GM23248 (cell line): Measurements from ENCODE around the gene LNPK. TPM values are rescaled to one million over a fixed set of nuclear protein-coding genes. Genes with fewer than 3 reads are reported as not detected.
A peak's percentile ranks its signal among the peaks of the same experiment; 100 is the strongest.

ENCODE experiments used
- DNase-seq: peaks from one replicate; pipeline ENCODE4 v3.0.0-alpha.2; 2015
- H2AFZ ChIP-seq: fragments of 200-600 bp; sonication (generic); 2 replicates; pipeline ENCODE4 v1.6.1; 2016; ENCODE audit warnings: antibody characterized with exemption
- H3F3A ChIP-seq: fragments of 200-600 bp; sonication (generic); 2 replicates; pipeline ENCODE4 v1.6.1; 2016; ENCODE audit warnings: mild to moderate bottlenecking, antibody characterized with exemption, mixed run types; ENCODE audit not compliant: insufficient read depth
- H3K27ac ChIP-seq: fragments of 200-600 bp; sonication (generic); 2 replicates; pipeline ENCODE4 v1.5.1; 2016; ENCODE audit warnings: mild to moderate bottlenecking
- H3K27me3 ChIP-seq: fragments of 200-600 bp; sonication (generic); replicated peaks from 2 replicates; pipeline ENCODE4 v1.6.1; 2016; ENCODE audit warnings: mild to moderate bottlenecking; ENCODE audit not compliant: insufficient read depth
- H3K36me3 ChIP-seq: fragments of 200-600 bp; sonication (generic); 2 replicates; pipeline ENCODE4 v1.6.1; 2016; ENCODE audit warnings: low read depth, mild to moderate bottlenecking
- H3K4me1 ChIP-seq: fragments of 200-600 bp; sonication (generic); 2 replicates; pipeline ENCODE4 v1.6.1; 2016; ENCODE audit warnings: mild to moderate bottlenecking; ENCODE audit not compliant: insufficient read depth
- H3K4me2 ChIP-seq: fragments of 200-600 bp; sonication (generic); one replicate; pipeline ENCODE4 v1.6.1; 2016; ENCODE audit warnings: mild to moderate bottlenecking; ENCODE audit not compliant: unreplicated experiment
- H3K4me3 ChIP-seq: fragments of 200-600 bp; sonication (generic); 2 replicates; pipeline ENCODE4 v1.5.1; 2016; ENCODE audit warnings: mild to moderate bottlenecking
- H3K79me2 ChIP-seq: fragments of 200-600 bp; sonication (generic); 2 replicates; pipeline ENCODE4 v1.6.1; 2016; ENCODE audit warnings: mild to moderate bottlenecking; ENCODE audit not compliant: insufficient read depth
- H3K9ac ChIP-seq: fragments of 200-600 bp; sonication (generic); 2 replicates; pipeline ENCODE4 v1.6.1; 2016; ENCODE audit warnings: mild to moderate bottlenecking
- H3K9me2 ChIP-seq: fragments of 200-600 bp; sonication (generic); 2 replicates; pipeline ENCODE4 v1.6.1; 2016; ENCODE audit warnings: mixed run types, mild to moderate bottlenecking, moderate library complexity; ENCODE audit not compliant: insufficient read depth
- H3K9me3 ChIP-seq: fragments of 200-600 bp; sonication (generic); one replicate; pipeline ENCODE4 v1.6.1; 2017; ENCODE audit warnings: low read depth
- H4K20me1 ChIP-seq: fragments of 200-600 bp; sonication (generic); 2 replicates; pipeline ENCODE4 v1.6.0; 2016; ENCODE audit not compliant: insufficient read depth
- EZH2 ChIP-seq: fragments of 200-600 bp; sonication (generic); IDR thresholded peaks from 2 replicates; pipeline ENCODE4 v1.6.1; 2018; ENCODE audit warnings: antibody characterized with exemption, mild to moderate bottlenecking; ENCODE audit not compliant: insufficient read depth, poor library complexity, severe bottlenecking
- EZH2phosphoT487 ChIP-seq: fragments of 200-600 bp; sonication (generic); IDR thresholded peaks from 2 replicates; pipeline ENCODE4 v1.6.1; 2018; ENCODE audit warnings: antibody characterized with exemption, moderate library complexity, mild to moderate bottlenecking, low read depth; ENCODE audit not compliant: insufficient read depth
- WGBS, 2 experiments: methylation state at CpG; one replicate each; pipeline ENCODE4 v1.1.6; 2015 to 2017; ENCODE audit warnings: low lambda C conversion rate in 2 of 2, low coverage in 1 of 2; ENCODE audit errors: missing lambda C conversion rate in 2 of 2; 5-methylcytosine and 5-hydroxymethylcytosine counted together
- in situ Hi-C: fragments of 300-500 bp; cut with MboI; formaldehyde crosslinking; loops from 2 replicates; pipeline ENCODE4 v1.15.0; 2020
- polyA plus RNA-seq: library from polyadenylated mRNA; unstranded; fragments of >200 nt; fragmentation: Nextera tagmentation; extraction: Ambion mirVana; gene quantifications from 2 replicates; pipeline ENCODE4 v1.2.1, GENCODE V29; 2016
- total RNA-seq: library from RNA; depleted of rRNA; stranded (reverse); fragments of >200 nt; shearing (Covaris generic); gene quantifications from 2 replicates; pipeline ENCODE4 v1.2.3, GENCODE V29; 2014

Gene LNPK
- total and polyA plus RNA-seq, 2 experiments from 2014 or later = 66.1 to 68.3 TPM

GRCh38 chr2:175890636-175891242 is 111.3 kb downstream of the LNPK start:
- Histone ChIP-seq H3K79me2 (no peaks in the 10 kb centered on the region), H3F3A (no peaks in the 10 kb centered on the region), H3K9me3 (no peaks in the 10 kb centered on the region), H3K27me3 (no peaks in the 10 kb centered on the region), H3K9me2 (no peaks in the 10 kb centered on the region), H3K4me3 (no peak overlapping the region), H3K4me1 (peaks cover 6% of the 10 kb centered on the region; the same call in 1 of the 2 replicates), H3K36me3 (no peaks in the 10 kb centered on the region), H3K9ac (no peak overlapping the region), H3K4me2 (no peak overlapping the region), H4K20me1 (no peaks in the 10 kb centered on the region), H3K27ac (no peak overlapping the region), H2AFZ (no peak overlapping the region)
- WGBS, 2 experiments = 83 to 84% methylated on average over 9 of the region's 9 CpGs
- in situ Hi-C loops = no loop called here
- DNase-seq = no peak
- no peak for TF ChIP-seq EZH2
- TF ChIP-seq EZH2phosphoT487 = no peak

GRCh38 chr2:175889701-175890302 is 112.3 kb downstream of the LNPK start:
- Histone ChIP-seq H3K4me3 (no peak overlapping the region), H3F3A (no peaks in the 10 kb centered on the region), H3K9ac (no peak overlapping the region), H4K20me1 (no peaks in the 10 kb centered on the region), H3K79me2 (no peaks in the 10 kb centered on the region), H3K36me3 (no peaks in the 10 kb centered on the region), H3K9me3 (no peaks in the 10 kb centered on the region), H3K9me2 (no peaks in the 10 kb centered on the region), H3K27ac (no peak overlapping the region), H2AFZ (no peak overlapping the region), H3K27me3 (no peaks in the 10 kb centered on the region), H3K4me1 (peaks cover 6% of the 10 kb centered on the region; the same call in 1 of the 2 replicates), H3K4me2 (no peak overlapping the region)
- 96 to 98% methylated on average over 3 of the region's 3 CpGs for WGBS, 2 experiments
- in situ Hi-C loops = no loop called here
- DNase-seq = no peak
- TF ChIP-seq EZH2 (no peak), EZH2phosphoT487 (no peak)

- no peaks in the 10 kb centered on the region for H3K9me3 ChIP-seq
- H3K27ac ChIP-seq = no peak overlapping the region
- H3K4me3 ChIP-seq = no peak overlapping the region
- H3K9ac ChIP-seq = no peak overlapping the region
- peaks cover 6% of the 10 kb centered on the region; the same call in 1 of the 2 replicates for H3K4me1 ChIP-seq
- no peak overlapping the region for H2AFZ ChIP-seq
- in situ Hi-C loops = no loop called here
- no peaks in the 10 kb centered on the region for H3K36me3 ChIP-seq
- H3K9me2 ChIP-seq = no peaks in the 10 kb centered on the region
- H3K79me2 ChIP-seq = no peaks in the 10 kb centered on the region
- H4K20me1 ChIP-seq = no peaks in the 10 kb centered on the region
- WGBS, 2 experiments = 66 to 67% methylated on average over 2 of the region's 2 CpGs
- no peak for DNase-seq
- H3K27me3 ChIP-seq = no peaks in the 10 kb centered on the region
- no peak overlapping the region for H3K4me2 ChIP-seq
- H3F3A ChIP-seq = no peaks in the 10 kb centered on the region
- TF ChIP-seq EZH2phosphoT487 (no peak), EZH2 (no peak)
Measured at GRCh38 chr2:175887776-175888175, 114.3 kb downstream of the LNPK start.

- H3K79me2 ChIP-seq = no peaks in the 10 kb centered on the region
- H3F3A ChIP-seq = no peaks in the 10 kb centered on the region
- no peak overlapping the region for H3K9ac ChIP-seq
- no peak overlapping the region for H3K27ac ChIP-seq
- no peaks in the 10 kb centered on the region for H3K9me3 ChIP-seq
- WGBS, 2 experiments = 59 to 65% methylated on average over 7 of the region's 7 CpGs
- no peak for TF ChIP-seq EZH2phosphoT487
- TF ChIP-seq EZH2 = no peak
- no peaks in the 10 kb centered on the region for H3K4me1 ChIP-seq
- H3K36me3 ChIP-seq = no peaks in the 10 kb centered on the region
- no peaks in the 10 kb centered on the region for H3K9me2 ChIP-seq
- no peaks in the 10 kb centered on the region for H4K20me1 ChIP-seq
- in situ Hi-C loops = no loop called here
- no peak for DNase-seq
- H2AFZ ChIP-seq = peak overlapping the region; percentile 30; the same call in 1 of the 2 replicates
- H3K4me3 ChIP-seq = no peak overlapping the region
- H3K4me2 ChIP-seq = no peak overlapping the region
- no peaks in the 10 kb centered on the region for H3K27me3 ChIP-seq
Measured at GRCh38 chr2:175884697-175885393, 117.2 kb downstream of the LNPK start.
